NCI-H2107 treated with DMSO at 0.1 percent for 48 hours (cell line): ENCODE data around the gene DYNLT2.

ENCODE experiments used
- DNase-seq: peaks from one replicate; lab custom pipeline; 2025; ENCODE audit not compliant: unreplicated experiment; lab: John Stamatoyannopoulos, UW

The DYNLT2 gene

GRCh38 chr6:169751242-169752073 lies at the start of gene DYNLT2, which contains the start of gene ERMARD:
Gene DYNLT2 (minus strand): TSS chr6:169751572. CDS start chr6:169751458, 114 bp downstream.
Gene ERMARD (plus strand): TSS chr6:169751622. CDS start chr6:169751658, 36 bp downstream.
- peak; percentile 64 for DNase-seq

GRCh38 chr6:169800668-169801395 lies 49.5 kb upstream of the DYNLT2 start:
- no peak for DNase-seq

- no peak for DNase-seq
Measured at GRCh38 chr6:169800116-169800667, 48.8 kb upstream of the DYNLT2 start.

GRCh38 chr6:169799474-169799926 lies 48.1 kb upstream of the DYNLT2 start:
- DNase-seq: no peak

- no peak for DNase-seq
Measured at GRCh38 chr6:169798764-169799473, 47.5 kb upstream of the DYNLT2 start.

GRCh38 chr6:169795196-169795595 lies 43.8 kb upstream of the DYNLT2 start:
- DNase-seq: no peak

GRCh38 chr6:169794317-169795055 lies 43.1 kb upstream of the DYNLT2 start:
- peak; percentile 47 for DNase-seq

- no peak for DNase-seq
Measured at GRCh38 chr6:169793408-169793807, 42.0 kb upstream of the DYNLT2 start.

- no peak for DNase-seq
Measured at GRCh38 chr6:169792306-169793015, 41.1 kb upstream of the DYNLT2 start.

GRCh38 chr6:169791721-169792131 lies 40.4 kb upstream of the DYNLT2 start:
- DNase-seq: no peak

- DNase-seq: peak; percentile 52
Measured at GRCh38 chr6:169789944-169790927, 38.9 kb upstream of the DYNLT2 start.

- no peak for DNase-seq
Measured at GRCh38 chr6:169789146-169789943, 38.0 kb upstream of the DYNLT2 start.

GRCh38 chr6:169788809-169789145 lies 37.4 kb upstream of the DYNLT2 start:
- no peak for DNase-seq

- no peak for DNase-seq
Measured at GRCh38 chr6:169787797-169788196, 36.4 kb upstream of the DYNLT2 start.

- no peak for DNase-seq
Measured at GRCh38 chr6:169786349-169786748, 35.0 kb upstream of the DYNLT2 start.

- DNase-seq: no peak
Measured at GRCh38 chr6:169785566-169785965, 34.2 kb upstream of the DYNLT2 start.

GRCh38 chr6:169784821-169785340 lies 33.5 kb upstream of the DYNLT2 start:
- DNase-seq: no peak
